ENCODE measurements around the gene FBXO24.

Gene FBXO24

GRCh38 chr7:100575206-100575631, 10.9 kb upstream of the FBXO24 start:
- DNase-seq: no peak

GRCh38 chr7:100575746-100576383, 10.3 kb upstream of the FBXO24 start:
- DNase-seq: no peak

- no peak for DNase-seq
Measured at GRCh38 chr7:100576384-100576993, 9.6 kb upstream of the FBXO24 start.

- DNase-seq: no peak
Measured at GRCh38 chr7:100577103-100577502, 9.0 kb upstream of the FBXO24 start.

- no peak for DNase-seq
Measured at GRCh38 chr7:100577507-100577906, 8.6 kb upstream of the FBXO24 start.

GRCh38 chr7:100578246-100579183, 7.6 kb upstream of the FBXO24 start:
- DNase-seq: no peak

- no peak for DNase-seq
Measured at GRCh38 chr7:100580466-100581283, 5.5 kb upstream of the FBXO24 start.

- no peak for DNase-seq
Measured at GRCh38 chr7:100582041-100582579, 4.0 kb upstream of the FBXO24 start.

GRCh38 chr7:100582650-100583049, 3.5 kb upstream of the FBXO24 start:
- DNase-seq: no peak

GRCh38 chr7:100583132-100584053, 2.7 kb upstream of the FBXO24 start:
- peak; percentile 77 for DNase-seq

- no peak for DNase-seq
Measured at GRCh38 chr7:100584054-100584682, 2.0 kb upstream of the FBXO24 start.

GRCh38 chr7:100584683-100585510, 1.2 kb upstream of the FBXO24 start:
- DNase-seq: no peak

- DNase-seq: peak; percentile 69
Measured at GRCh38 chr7:100585511-100586265, 440 bp upstream of the FBXO24 start, which contains the start of gene LRCH4. Gene LRCH4, minus strand, starts transcription at chr7:100586129. Its CDS starts 29 bp downstream, at chr7:100586100.

- DNase-seq: no peak
Measured at GRCh38 chr7:100588438-100588837, 2.3 kb downstream of the FBXO24 start.

- DNase-seq: no peak
Measured at GRCh38 chr7:100589341-100589947, 3.3 kb downstream of the FBXO24 start.

GRCh38 chr7:100590077-100590737, 4.1 kb downstream of the FBXO24 start:
- no peak for DNase-seq

- no peak for DNase-seq
Measured at GRCh38 chr7:100591596-100591995, 5.5 kb downstream of the FBXO24 start.

GRCh38 chr7:100595188-100595587, 9.1 kb downstream of the FBXO24 start:
- DNase-seq: no peak
